ENCODE results near the gene IL1R1.

IL1R1 gene

DNA sequence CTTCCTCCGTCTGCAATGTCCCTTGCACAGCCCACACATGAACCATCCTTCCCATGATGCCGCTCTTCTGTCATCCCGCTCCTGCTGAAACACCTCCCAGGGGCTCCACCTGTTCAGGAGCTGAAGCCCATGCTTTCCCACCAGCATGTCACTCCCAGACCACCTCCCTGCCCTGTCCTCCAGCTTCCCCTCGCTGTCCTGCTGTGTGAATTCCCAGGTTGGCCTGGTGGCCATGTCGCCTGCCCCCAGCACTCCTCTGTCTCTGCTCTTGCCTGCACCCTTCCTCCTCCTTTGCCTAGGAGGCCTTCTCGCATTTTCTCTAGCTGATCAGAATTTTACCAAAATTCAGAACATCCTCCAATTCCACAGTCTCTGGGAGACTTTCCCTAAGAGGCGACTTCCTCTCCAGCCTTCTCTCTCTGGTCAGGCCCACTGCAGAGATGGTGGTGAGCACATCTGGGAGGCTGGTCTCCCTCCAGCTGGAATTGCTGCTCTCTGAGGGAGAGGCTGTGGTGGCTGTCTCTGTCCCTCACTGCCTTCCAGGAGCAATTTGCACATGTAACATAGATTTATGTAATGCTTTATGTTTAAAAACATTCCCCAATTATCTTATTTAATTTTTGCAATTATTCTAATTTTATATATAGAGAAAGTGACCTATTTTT is 35.4 kb downstream of the IL1R1 start:
- no peaks in the 10 kb centered on the region for H3K36me3 ChIP-seq (ENCODE audit: insufficient read depth, low read length)
- H2AFZ ChIP-seq (ENCODE audit: low read depth, low read length), result no peak overlapping the region
- H3K4me3 ChIP-seq (ENCODE audit: low read length), result no peak overlapping the region
- H3K4me1 ChIP-seq (ENCODE audit: insufficient read depth, low read length), result no peaks in the 10 kb centered on the region
- no peaks in the 10 kb centered on the region for H3K27me3 ChIP-seq (ENCODE audit: insufficient read depth, low read length)
- no peaks in the 10 kb centered on the region for H3K9me3 ChIP-seq (ENCODE audit: low read length)

DNA sequence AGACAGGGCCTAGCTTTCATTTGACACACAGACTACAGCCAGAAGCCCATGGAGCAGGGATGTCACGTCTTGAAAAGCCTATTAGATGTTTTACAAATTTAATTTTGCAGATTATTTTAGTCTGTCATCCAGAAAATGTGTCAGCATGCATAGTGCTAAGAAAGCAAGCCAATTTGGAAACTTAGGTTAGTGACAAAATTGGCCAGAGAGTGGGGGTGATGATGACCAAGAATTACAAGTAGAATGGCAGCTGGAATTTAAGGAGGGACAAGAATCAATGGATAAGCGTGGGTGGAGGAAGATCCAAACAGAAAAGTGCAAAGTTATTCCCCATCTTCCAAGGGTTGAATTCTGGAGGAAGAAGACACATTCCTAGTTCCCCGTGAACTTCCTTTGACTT is 36.5 kb downstream of the IL1R1 start:
- no peaks in the 10 kb centered on the region for H3K9me3 ChIP-seq (ENCODE audit: low read length)
- no peaks in the 10 kb centered on the region for H3K4me1 ChIP-seq (ENCODE audit: insufficient read depth, low read length)
- no peak overlapping the region for H2AFZ ChIP-seq (ENCODE audit: low read depth, low read length)
- no peak overlapping the region for H3K4me3 ChIP-seq (ENCODE audit: low read length)
- no peaks in the 10 kb centered on the region for H3K27me3 ChIP-seq (ENCODE audit: insufficient read depth, low read length)
- no peaks in the 10 kb centered on the region for H3K36me3 ChIP-seq (ENCODE audit: insufficient read depth, low read length)

DNA sequence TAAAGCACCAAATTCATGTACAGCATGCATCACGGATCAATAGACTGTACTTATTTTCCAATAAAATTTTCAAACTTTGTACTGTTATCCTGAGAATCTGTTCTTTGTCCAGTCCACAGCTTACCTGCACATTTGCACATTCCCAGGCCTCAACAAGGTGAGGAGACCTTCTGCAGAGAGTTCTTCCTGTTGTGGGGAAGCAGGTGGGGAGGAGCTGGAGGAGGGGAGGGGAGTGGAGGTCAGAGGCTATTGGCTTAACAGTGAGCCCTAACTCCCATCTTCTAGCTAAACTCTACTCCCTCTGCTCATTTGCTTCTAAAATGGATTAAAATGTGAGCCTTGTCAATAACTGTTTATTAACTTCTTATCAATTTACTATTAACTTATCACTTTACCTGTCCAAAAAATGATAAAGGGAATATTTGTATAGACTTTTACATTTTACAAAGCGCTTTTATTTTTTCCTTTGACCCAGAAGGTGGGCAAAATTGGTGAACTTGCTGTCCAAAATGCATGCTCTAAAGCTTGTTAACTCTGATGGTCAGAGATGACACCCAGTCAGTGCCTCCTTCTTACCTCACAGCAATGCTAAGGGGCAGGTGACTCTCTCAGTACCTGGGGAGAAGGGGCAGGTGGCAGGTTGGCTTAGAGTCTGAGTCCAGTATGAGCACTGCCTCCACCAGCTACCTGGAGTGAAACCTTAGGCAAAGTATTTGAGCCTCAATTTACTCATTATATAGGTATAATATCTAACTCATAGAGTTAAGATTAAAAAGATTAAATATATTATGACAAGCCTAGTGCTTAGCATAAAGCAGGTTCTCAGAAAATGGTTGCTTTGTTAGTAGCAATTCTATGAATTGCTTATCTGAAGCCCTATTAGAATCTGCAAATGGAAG is 37.5 kb downstream of the IL1R1 start:
- no peaks in the 10 kb centered on the region for H3K36me3 ChIP-seq (ENCODE audit: insufficient read depth, low read length)
- H2AFZ ChIP-seq (ENCODE audit: low read depth, low read length), result no peak overlapping the region
- H3K4me1 ChIP-seq (ENCODE audit: insufficient read depth, low read length), result no peaks in the 10 kb centered on the region
- H3K9me3 ChIP-seq (ENCODE audit: low read length), result no peaks in the 10 kb centered on the region
- no peaks in the 10 kb centered on the region for H3K27me3 ChIP-seq (ENCODE audit: insufficient read depth, low read length)
- H3K4me3 ChIP-seq (ENCODE audit: low read length), result no peak overlapping the region

DNA sequence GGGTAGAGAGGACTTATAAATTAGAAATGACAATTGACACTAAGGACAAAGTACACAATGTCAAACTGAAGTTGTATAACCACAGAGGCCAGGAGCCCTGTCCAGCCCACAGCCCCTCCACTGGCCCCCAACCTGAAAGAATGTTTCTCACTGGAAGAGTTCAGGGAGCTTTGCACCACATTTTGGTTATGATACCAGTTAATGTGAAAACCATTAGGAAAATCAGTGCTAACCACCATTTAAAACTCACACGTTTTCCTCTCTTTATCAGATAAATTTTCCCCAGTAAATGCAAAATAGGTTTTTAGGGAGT is 38.1 kb downstream of the IL1R1 start:
- Histone ChIP-seq H3K9me3 (ENCODE audit: low read length) (no peaks in the 10 kb centered on the region), H3K4me3 (ENCODE audit: low read length) (no peak overlapping the region), H3K27me3 (ENCODE audit: insufficient read depth, low read length) (no peaks in the 10 kb centered on the region), H2AFZ (ENCODE audit: low read depth, low read length) (no peak overlapping the region), H3K4me1 (ENCODE audit: insufficient read depth, low read length) (no peaks in the 10 kb centered on the region), H3K36me3 (ENCODE audit: insufficient read depth, low read length) (no peaks in the 10 kb centered on the region)

DNA sequence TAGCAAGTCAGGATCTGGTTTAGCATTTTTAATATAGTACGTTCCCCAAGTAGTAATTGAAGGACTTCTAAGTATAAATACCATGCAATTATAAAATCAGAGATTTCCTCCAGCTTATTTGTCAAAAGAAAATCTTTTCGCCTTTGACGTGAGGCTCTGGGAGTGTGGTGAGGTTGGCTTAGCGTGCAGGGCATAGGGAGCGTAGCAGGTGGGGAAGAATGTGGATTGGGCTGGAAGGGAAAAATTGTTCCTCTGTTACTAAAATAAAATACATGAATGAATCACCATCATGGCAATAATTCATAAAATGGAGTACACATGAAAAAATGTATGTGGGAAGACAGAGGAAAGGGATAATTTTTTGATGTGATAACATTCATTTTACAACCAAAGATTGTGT is 38.8 kb downstream of the IL1R1 start:
- H3K27me3 ChIP-seq (ENCODE audit: insufficient read depth, low read length), result peaks cover 2% of the 10 kb centered on the region
- H3K9me3 ChIP-seq (ENCODE audit: low read length), result no peaks in the 10 kb centered on the region
- H3K36me3 ChIP-seq (ENCODE audit: insufficient read depth, low read length), result no peaks in the 10 kb centered on the region

DNA sequence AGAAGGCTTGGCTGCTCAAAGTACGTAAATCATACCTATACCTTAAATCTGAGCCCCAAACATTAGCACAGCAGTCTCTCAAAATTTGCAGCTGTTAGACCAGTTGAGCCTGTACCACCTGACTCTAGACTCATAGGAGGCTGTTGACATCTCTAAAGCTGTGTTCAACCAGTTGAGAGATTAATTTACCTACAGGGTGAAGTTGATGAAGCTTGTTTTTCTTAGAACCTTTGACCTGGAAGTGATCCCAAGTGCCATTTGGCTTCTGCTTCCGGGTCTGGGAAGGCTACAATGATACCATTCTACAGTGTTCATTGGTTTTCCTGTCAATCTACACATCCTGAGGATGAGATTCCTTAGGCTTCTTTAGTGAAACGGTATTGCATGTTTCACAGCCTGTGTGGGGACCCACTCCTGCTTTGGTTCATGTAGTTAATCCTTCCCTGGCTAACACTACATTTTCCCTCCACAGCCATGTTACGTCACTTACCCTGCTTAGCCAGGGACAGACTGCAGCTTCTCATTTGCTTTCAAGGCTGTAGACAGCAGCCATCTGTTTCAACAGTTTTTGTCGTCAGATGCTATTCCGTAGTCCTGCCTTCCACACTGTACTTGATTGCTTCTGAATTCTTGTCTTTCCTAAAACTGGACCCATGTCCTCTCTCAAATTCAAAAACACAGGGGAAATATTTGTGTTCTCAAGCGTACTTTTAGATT is 39.5 kb downstream of the IL1R1 start:
- no peaks in the 10 kb centered on the region for H3K4me1 ChIP-seq (ENCODE audit: insufficient read depth, low read length)
- H3K4me3 ChIP-seq (ENCODE audit: low read length), result no peak overlapping the region
- no peak overlapping the region for H2AFZ ChIP-seq (ENCODE audit: low read depth, low read length)
- peaks cover 4% of the 10 kb centered on the region for H3K27me3 ChIP-seq (ENCODE audit: insufficient read depth, low read length)
- H3K36me3 ChIP-seq (ENCODE audit: insufficient read depth, low read length), result no peaks in the 10 kb centered on the region
- no peaks in the 10 kb centered on the region for H3K9me3 ChIP-seq (ENCODE audit: low read length)

More for the DNA sequence above, 38.8 kb downstream of the IL1R1 start:
- Histone ChIP-seq H3K4me1 (ENCODE audit: insufficient read depth, low read length) (no peaks in the 10 kb centered on the region), H2AFZ (ENCODE audit: low read depth, low read length) (no peak overlapping the region), H3K4me3 (ENCODE audit: low read length) (no peak overlapping the region)

DNA sequence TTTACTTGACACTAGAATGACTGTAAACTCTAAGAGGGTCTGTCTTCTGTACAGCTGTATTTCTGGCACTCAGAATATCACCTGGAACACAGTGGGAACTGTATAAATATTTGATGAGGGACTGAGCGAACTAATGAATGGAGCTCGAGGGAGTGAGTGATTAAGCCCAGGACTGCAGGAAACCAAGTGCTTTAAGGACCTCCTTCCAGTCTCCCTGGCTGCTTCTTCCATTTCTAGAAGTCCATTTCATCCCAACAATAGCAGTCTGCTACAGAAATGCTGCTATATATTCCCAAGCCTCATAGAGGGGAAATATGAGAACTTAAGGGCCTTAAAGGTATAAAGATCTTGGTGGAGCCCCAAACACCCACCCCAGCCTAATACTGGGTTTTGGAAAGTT is 41.5 kb downstream of the IL1R1 start:
- Histone ChIP-seq H3K36me3 (ENCODE audit: insufficient read depth, low read length) (no peaks in the 10 kb centered on the region), H3K9me3 (ENCODE audit: low read length) (no peaks in the 10 kb centered on the region), H3K4me3 (ENCODE audit: low read length) (no peak overlapping the region), H3K4me1 (ENCODE audit: insufficient read depth, low read length) (no peaks in the 10 kb centered on the region), H3K27me3 (ENCODE audit: insufficient read depth, low read length) (peaks cover 10% of the 10 kb centered on the region), H2AFZ (ENCODE audit: low read depth, low read length) (no peak overlapping the region)

DNA sequence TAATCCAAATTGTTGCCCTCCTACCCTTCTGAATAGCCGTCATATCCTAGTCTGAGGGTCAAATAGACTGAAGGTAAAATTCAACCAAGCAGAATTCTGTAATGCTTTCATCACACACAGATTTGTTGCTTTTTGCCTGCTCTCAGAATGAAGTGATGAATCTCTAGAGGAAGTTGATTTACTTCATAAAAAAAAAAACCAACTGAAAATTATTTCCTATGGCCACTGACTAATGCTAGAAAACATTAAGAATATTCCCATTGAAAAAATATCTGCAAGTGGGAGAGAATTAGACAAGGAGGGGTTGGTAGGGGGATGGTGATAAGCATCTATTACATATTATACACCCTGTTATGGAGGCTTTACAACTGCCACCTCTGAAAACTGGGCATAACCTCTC is 42.0 kb downstream of the IL1R1 start:
- Histone ChIP-seq H3K4me1 (ENCODE audit: insufficient read depth, low read length) (no peaks in the 10 kb centered on the region), H3K9me3 (ENCODE audit: low read length) (no peaks in the 10 kb centered on the region), H3K36me3 (ENCODE audit: insufficient read depth, low read length) (no peaks in the 10 kb centered on the region)

DNA sequence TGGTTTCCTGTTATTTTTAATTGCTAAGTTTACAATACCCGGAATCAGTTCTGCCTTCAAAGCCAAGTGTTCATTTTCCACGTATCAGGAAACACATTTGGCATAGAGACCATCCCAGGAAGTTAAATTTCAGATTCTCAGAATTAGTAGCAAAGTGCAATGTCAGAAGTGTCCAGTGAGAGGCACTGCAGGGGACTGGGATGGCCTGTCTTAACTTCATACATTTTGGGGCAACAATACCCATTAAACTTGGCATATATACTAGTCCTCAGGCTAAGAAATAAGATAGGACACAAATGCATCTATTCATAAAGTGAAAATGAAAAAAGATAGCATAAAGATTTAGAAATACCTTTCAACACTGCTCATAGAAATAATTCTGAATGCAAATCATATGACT is 42.8 kb downstream of the IL1R1 start:
- no peaks in the 10 kb centered on the region for H3K9me3 ChIP-seq (ENCODE audit: low read length)
- no peaks in the 10 kb centered on the region for H3K36me3 ChIP-seq (ENCODE audit: insufficient read depth, low read length)
- no peak overlapping the region for H3K4me3 ChIP-seq (ENCODE audit: low read length)
- no peak overlapping the region for H2AFZ ChIP-seq (ENCODE audit: low read depth, low read length)
- peaks cover 10% of the 10 kb centered on the region for H3K27me3 ChIP-seq (ENCODE audit: insufficient read depth, low read length)
- H3K4me1 ChIP-seq (ENCODE audit: insufficient read depth, low read length), result no peaks in the 10 kb centered on the region

More for the DNA sequence above, 42.0 kb downstream of the IL1R1 start:
- Histone ChIP-seq H3K27me3 (ENCODE audit: insufficient read depth, low read length) (peaks cover 10% of the 10 kb centered on the region), H2AFZ (ENCODE audit: low read depth, low read length) (no peak overlapping the region), H3K4me3 (ENCODE audit: low read length) (no peak overlapping the region)

DNA sequence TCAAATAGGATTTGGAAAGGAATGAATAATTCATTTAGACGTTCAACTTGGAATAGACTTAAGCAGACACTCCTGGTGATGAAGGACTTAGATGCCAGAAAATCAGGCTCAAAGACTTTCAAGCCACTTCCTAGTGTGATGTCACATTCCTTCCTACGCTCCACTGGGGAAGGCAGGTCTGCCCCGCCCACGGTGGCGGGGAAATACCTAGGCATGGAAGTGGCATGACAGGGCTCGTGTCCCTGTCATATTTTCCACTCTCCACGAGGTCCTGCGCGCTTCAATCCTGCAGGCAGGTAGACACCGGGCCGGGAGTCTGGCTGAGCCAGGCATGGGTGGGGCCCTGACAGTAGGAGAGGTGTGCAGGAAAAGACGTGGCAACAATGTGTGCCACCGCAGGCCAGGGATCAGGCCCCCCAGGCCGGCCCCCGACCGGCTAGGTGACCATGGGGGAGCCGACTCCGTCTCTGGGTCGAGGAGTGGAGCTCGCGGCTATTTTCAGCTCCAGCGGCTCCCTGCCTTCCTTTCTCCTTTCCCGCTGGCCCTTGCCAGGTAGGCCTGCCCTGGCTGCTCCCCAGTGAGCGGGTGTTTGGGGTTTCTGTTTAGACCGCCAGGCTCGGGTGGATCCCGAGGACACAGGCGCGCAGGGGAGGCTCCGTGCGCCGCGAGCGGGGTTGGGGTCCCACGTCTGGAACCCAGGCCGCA is 44.4 kb downstream of the IL1R1 start, which contains the start of gene IL1RL2:
IL1RL2 (plus strand) TSS at position 233 of the 705 bp plus-strand sequence. CDS start 845 bp downstream, outside the sequence.
- H3K4me3 ChIP-seq (ENCODE audit: low read length), result no peak within 1 kb of the TSS
- no peaks in the 10 kb centered on the region for H3K9me3 ChIP-seq (ENCODE audit: low read length)
- no peaks in the 10 kb centered on the region for H3K36me3 ChIP-seq (ENCODE audit: insufficient read depth, low read length)
- H2AFZ ChIP-seq (ENCODE audit: low read depth, low read length), result peak within 1 kb of the TSS; percentile 36
- H3K4me1 ChIP-seq (ENCODE audit: insufficient read depth, low read length), result no peaks in the 10 kb centered on the region
- peaks cover 10% of the 10 kb centered on the region for H3K27me3 ChIP-seq (ENCODE audit: insufficient read depth, low read length)

DNA sequence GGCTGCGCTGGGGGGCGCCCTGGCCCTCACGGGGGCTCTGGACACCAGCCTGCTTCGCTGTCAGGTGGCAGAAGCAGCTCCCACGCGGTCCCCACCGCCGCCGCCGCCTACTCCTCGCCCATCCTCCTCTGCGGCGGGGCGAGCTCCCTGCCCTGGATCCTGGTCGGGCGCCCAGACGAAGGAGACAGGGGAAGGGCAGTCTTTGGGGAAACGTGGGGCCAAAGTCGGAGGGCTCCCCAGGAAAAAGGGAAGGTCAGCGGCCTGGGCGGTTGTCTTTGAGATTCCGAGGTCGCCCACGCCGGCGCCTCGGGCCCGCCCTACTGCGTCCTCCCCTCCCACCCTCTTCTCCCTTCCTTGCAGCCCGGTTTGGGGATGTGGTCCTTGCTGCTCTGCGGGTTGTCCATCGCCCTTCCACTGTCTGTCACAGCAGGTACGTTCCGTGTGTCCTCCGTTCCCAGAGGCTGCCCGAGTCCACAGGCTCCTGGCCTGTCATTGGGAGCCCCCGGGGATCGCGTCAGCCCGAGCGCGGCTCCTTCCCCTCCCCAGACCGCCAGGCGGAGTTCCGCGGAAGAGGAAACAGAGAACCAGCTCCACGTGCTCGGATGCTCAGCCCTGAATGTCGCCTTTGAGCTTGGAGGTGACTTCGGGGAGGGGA is 45.1 kb downstream of the IL1R1 start:
- Histone ChIP-seq H3K4me3 (ENCODE audit: low read length) (no peak overlapping the region), H3K9me3 (ENCODE audit: low read length) (no peaks in the 10 kb centered on the region), H3K36me3 (ENCODE audit: insufficient read depth, low read length) (no peaks in the 10 kb centered on the region), H3K4me1 (ENCODE audit: insufficient read depth, low read length) (no peaks in the 10 kb centered on the region), H3K27me3 (ENCODE audit: insufficient read depth, low read length) (peaks cover 10% of the 10 kb centered on the region), H2AFZ (ENCODE audit: low read depth, low read length) (peak overlapping the region; percentile 36)

DNA sequence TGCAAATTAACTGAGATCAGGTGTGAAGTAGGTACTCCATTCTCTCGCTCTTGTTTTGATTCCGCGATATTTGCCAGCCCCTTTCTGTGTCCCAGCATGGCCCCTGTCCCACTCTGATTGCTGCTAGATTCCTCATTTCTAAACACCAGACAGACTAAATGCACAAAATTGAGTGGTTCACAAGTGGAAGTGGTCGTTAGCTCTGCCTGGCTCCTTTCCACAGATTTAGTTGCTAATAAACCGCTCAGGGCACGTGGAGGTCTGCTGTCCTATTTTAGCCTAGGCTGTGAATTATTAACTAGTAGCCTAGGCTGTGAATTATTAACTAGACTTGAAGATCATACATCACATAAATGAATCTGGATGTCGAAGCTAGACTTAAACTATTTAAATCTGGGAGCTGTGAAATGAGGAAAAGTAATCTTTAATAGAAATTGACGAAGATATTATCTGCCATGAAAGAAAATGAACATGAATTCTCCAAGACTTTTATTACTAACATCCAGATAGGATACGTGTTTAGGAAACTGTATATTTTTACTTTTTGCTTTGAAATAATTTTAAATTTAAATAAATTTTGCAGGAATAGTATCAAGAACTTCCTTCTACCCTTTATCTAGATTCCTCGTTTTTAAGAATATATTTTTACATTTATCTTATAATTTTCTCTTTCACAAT is 48.0 kb downstream of the IL1R1 start:
- no peak overlapping the region for H3K4me3 ChIP-seq (ENCODE audit: low read length)
- H3K9me3 ChIP-seq (ENCODE audit: low read length), result no peaks in the 10 kb centered on the region

More for the DNA sequence above, 48.0 kb downstream of the IL1R1 start:
- H3K36me3 ChIP-seq (ENCODE audit: insufficient read depth, low read length), result no peaks in the 10 kb centered on the region
- H3K4me1 ChIP-seq (ENCODE audit: insufficient read depth, low read length), result no peaks in the 10 kb centered on the region
- H2AFZ ChIP-seq (ENCODE audit: low read depth, low read length), result no peak overlapping the region
- peaks cover 10% of the 10 kb centered on the region for H3K27me3 ChIP-seq (ENCODE audit: insufficient read depth, low read length)

Measured in neuron (in vitro differentiated cells).